ENCODE results near the gene ACY1. TPM values are rescaled to one million over a fixed set of nuclear protein-coding genes. Genes with fewer than 3 reads are reported as not detected.

Gene ACY1
- polyA plus RNA-seq, 2 of the 4 experiments (the other 2 are of a cell fraction), result 20.7 to 21.1 TPM

DNA sequence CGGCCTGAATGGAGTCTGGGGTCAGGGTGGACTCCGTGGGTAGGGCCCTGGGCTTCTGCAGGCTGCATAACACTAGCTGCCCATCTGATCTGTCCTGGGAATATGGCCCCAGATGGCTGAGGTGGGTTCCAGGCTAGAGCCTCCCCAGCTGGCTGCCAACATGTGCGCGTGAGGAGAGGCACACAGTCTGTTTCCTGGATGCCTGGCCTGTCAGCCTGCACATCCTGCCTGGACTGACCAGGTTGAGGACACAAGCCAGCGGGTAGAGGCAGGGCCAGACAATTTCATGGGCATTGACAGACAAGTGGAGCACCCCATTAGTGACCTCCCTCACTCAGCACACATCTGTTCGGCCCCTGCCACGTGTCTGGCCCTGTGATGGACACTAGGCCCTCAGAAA lies 42.1 kb downstream of the ACY1 start:
- TF ChIP-seq RCOR1 (IDR thresholded peaks at IDR 0.05; ENCODE audit: low read depth, low read length) (no peak), SMC3 (IDR thresholded peaks at IDR 0.05) (no peak), KDM1A (IDR thresholded peaks at IDR 0.05; ENCODE audit: low read depth) (no peak)
- ChIA-PET CTCF (interaction anchor here (0.8 kb wide), 1 partner anchor 11 kb away, joined by 3 read pairs; no protein-coding TSS in a partner anchor), POLR2A (no interaction called here)
- Histone ChIP-seq H3K27ac (no peak overlapping the region), H3K4me3 (no peak overlapping the region), H3K4me2 (no peak overlapping the region), H3K9me3 (no peaks in the 10 kb centered on the region), H3K4me1 (no peaks in the 10 kb centered on the region)
- 61% methylated on average over 4 of the region's 7 CpGs for WGBS (ENCODE audit: missing lambda C conversion rate)
- DNase-seq (ENCODE audit: low read depth in 1 of 2, low spot score in 1 of 2) (no peak), FAIRE-seq (no peak), ATAC-seq (no peak)

DNA sequence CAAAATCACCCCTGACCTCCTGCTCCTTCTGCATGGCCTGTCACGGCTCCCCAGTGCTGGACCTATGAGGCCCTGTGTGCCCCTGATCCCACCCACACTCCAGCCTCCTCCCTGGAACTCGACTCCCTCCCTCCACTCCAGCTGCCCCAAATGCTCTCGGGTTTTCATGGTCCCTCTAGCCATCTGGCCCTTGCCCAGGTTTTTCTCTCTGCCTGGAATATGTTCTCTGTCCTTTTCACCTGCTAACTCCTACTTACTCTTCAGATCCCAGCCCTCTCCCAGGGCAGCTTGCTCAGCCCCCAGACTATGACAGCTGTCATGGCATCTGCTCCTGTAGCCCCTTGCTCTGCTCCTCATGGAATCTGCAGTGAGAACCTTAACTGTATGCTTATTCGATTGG lies 42.7 kb downstream of the ACY1 start:
- H3K4me3 ChIP-seq, result no peak overlapping the region
- no peak overlapping the region for H3K27ac ChIP-seq
- FAIRE-seq, result no peak
- H3K4me2 ChIP-seq, result no peak overlapping the region
- WGBS (ENCODE audit: missing lambda C conversion rate), result 57% methylated on average over 4 of the region's 4 CpGs
- H3K4me1 ChIP-seq, result no peaks in the 10 kb centered on the region
- ATAC-seq, result no peak
- CTCF ChIA-PET, result interaction anchor here (0.8 kb wide), 1 partner anchor 11 kb away, joined by 3 read pairs; no protein-coding TSS in a partner anchor
- POLR2A ChIA-PET, result no interaction called here
- no peaks in the 10 kb centered on the region for H3K9me3 ChIP-seq
- no peak for DNase-seq (ENCODE audit: low read depth in 1 of 2, low spot score in 1 of 2)
- TF ChIP-seq, protein P1, sequence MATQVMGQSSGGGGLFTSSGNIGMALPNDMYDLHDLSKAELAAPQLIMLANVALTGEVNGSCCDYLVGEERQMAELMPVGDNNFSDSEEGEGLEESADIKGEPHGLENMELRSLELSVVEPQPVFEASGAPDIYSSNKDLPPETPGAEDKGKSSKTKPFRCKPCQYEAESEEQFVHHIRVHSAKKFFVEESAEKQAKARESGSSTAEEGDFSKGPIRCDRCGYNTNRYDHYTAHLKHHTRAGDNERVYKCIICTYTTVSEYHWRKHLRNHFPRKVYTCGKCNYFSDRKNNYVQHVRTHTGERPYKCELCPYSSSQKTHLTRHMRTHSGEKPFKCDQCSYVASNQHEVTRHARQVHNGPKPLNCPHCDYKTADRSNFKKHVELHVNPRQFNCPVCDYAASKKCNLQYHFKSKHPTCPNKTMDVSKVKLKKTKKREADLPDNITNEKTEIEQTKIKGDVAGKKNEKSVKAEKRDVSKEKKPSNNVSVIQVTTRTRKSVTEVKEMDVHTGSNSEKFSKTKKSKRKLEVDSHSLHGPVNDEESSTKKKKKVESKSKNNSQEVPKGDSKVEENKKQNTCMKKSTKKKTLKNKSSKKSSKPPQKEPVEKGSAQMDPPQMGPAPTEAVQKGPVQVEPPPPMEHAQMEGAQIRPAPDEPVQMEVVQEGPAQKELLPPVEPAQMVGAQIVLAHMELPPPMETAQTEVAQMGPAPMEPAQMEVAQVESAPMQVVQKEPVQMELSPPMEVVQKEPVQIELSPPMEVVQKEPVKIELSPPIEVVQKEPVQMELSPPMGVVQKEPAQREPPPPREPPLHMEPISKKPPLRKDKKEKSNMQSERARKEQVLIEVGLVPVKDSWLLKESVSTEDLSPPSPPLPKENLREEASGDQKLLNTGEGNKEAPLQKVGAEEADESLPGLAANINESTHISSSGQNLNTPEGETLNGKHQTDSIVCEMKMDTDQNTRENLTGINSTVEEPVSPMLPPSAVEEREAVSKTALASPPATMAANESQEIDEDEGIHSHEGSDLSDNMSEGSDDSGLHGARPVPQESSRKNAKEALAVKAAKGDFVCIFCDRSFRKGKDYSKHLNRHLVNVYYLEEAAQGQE (IDR thresholded peaks at IDR 0.05), result no peak
- TF ChIP-seq, protein P2, sequence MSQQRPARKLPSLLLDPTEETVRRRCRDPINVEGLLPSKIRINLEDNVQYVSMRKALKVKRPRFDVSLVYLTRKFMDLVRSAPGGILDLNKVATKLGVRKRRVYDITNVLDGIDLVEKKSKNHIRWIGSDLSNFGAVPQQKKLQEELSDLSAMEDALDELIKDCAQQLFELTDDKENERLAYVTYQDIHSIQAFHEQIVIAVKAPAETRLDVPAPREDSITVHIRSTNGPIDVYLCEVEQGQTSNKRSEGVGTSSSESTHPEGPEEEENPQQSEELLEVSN (IDR thresholded peaks at IDR 0.05; ENCODE audit: borderline replicate concordance, low read depth), result no peak
- TF ChIP-seq POLR2A (IDR thresholded peaks at IDR 0.05; ENCODE audit: low read length), result no peak
- TF ChIP-seq NFE2L2 (conservative IDR thresholded peaks at IDR 0.05; ENCODE audit: low read length), result no peak
- no peak for TF ChIP-seq HOXA7 (CRISPR knock-in tag; IDR thresholded peaks at IDR 0.05)
- TF ChIP-seq KDM5A (IDR thresholded peaks at IDR 0.05), result no peak
- no peak for TF ChIP-seq CEBPB (IDR thresholded peaks at IDR 0.05)
- no peak for TF ChIP-seq JUNB (IDR thresholded peaks at IDR 0.05)

DNA sequence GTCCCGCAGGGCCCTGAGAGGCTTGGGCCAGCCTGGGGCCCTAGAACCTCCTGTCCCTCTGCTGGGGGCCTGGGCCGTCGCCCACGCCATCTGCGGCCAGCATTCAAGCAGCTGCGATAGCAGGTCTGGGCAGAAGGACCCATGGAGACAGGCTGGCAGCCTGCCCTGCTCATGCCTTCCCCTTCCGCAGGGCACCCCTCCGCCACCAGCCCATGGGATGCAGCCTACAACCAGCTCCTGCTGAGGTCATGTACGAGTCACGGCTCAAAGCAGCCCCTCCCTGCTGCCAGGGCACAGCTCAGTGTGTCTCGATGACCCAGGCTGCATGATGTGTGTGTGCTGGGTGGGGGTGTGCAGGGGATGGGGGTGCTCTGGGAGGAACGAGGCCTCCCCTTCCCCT lies 45.2 kb downstream of the ACY1 start:
- FAIRE-seq, result no peak
- no peak for DNase-seq (ENCODE audit: low read depth in 1 of 2, low spot score in 1 of 2)
- Histone ChIP-seq H3K4me3 (no peak overlapping the region), H3K27ac (no peak overlapping the region), H3K4me2 (no peak overlapping the region), H3K9me3 (no peaks in the 10 kb centered on the region), H3K4me1 (no peaks in the 10 kb centered on the region)
- ChIA-PET POLR2A (no interaction called here), CTCF (interaction anchor here (0.7 to 0.8 kb wide), 3 partner anchors 25 to 95 kb away, joined by 3 read pairs; no protein-coding TSS in a partner anchor)
- ATAC-seq, result no peak; a peak in 1 of 6 replicates
- 0% methylated on average over 1 of the region's 12 CpGs for WGBS (ENCODE audit: missing lambda C conversion rate)
- TF ChIP-seq FOSL2 (IDR thresholded peaks at IDR 0.05) (no peak), FOSL2 (CRISPR knock-in tag; IDR thresholded peaks at IDR 0.05) (no peak), HDAC2 (IDR thresholded peaks at IDR 0.05) (no peak), HOXB13 (CRISPR knock-in tag; IDR thresholded peaks at IDR 0.05; ENCODE audit: low read depth) (no peak), SREBF2 (IDR thresholded peaks at IDR 0.05) (no peak), NPAS2 (CRISPR knock-in tag; IDR thresholded peaks at IDR 0.05; ENCODE audit: borderline replicate concordance) (no peak), EHF (CRISPR knock-in tag; IDR thresholded peaks at IDR 0.05) (no peak), NFE2L2 (conservative IDR thresholded peaks at IDR 0.05; ENCODE audit: low read length) (no peak), POLR2AphosphoS2 (conservative IDR thresholded peaks at IDR 0.05; ENCODE audit: low read length) (no peak), BHLHE40 (IDR thresholded peaks at IDR 0.05; ENCODE audit: low read depth, low read length) (no peak), MAZ (IDR thresholded peaks at IDR 0.05; ENCODE audit: borderline replicate concordance, low read depth, low read length) (no peak), CHD2 (IDR thresholded peaks at IDR 0.05; ENCODE audit: low read length, partially characterized antibody) (no peak)
- TF ChIP-seq, protein P3, sequence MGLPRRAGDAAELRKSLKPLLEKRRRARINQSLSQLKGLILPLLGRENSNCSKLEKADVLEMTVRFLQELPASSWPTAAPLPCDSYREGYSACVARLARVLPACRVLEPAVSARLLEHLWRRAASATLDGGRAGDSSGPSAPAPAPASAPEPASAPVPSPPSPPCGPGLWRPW (IDR thresholded peaks at IDR 0.05), result no peak
- TF ChIP-seq, protein P4, sequence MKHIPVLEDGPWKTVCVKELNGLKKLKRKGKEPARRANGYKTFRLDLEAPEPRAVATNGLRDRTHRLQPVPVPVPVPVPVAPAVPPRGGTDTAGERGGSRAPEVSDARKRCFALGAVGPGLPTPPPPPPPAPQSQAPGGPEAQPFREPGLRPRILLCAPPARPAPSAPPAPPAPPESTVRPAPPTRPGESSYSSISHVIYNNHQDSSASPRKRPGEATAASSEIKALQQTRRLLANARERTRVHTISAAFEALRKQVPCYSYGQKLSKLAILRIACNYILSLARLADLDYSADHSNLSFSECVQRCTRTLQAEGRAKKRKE (CRISPR knock-in tag; IDR thresholded peaks at IDR 0.05; ENCODE audit: low read depth), result no peak
- TF ChIP-seq, protein P5, sequence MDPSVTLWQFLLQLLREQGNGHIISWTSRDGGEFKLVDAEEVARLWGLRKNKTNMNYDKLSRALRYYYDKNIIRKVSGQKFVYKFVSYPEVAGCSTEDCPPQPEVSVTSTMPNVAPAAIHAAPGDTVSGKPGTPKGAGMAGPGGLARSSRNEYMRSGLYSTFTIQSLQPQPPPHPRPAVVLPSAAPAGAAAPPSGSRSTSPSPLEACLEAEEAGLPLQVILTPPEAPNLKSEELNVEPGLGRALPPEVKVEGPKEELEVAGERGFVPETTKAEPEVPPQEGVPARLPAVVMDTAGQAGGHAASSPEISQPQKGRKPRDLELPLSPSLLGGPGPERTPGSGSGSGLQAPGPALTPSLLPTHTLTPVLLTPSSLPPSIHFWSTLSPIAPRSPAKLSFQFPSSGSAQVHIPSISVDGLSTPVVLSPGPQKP (IDR thresholded peaks at IDR 0.05; ENCODE audit: low read depth, low read length), result no peak

All from A549 (cell line).